Measurements from ENCODE around the gene XPO6. TPM values are rescaled to one million over a fixed set of nuclear protein-coding genes. Genes with fewer than 3 reads are reported as not detected.

XPO6 gene
- total and polyA plus RNA-seq, 2 of the 13 experiments (the other 11 are each of a cell fraction or from before 2014, with no cell fraction given), result 109 to 129 TPM

DNA sequence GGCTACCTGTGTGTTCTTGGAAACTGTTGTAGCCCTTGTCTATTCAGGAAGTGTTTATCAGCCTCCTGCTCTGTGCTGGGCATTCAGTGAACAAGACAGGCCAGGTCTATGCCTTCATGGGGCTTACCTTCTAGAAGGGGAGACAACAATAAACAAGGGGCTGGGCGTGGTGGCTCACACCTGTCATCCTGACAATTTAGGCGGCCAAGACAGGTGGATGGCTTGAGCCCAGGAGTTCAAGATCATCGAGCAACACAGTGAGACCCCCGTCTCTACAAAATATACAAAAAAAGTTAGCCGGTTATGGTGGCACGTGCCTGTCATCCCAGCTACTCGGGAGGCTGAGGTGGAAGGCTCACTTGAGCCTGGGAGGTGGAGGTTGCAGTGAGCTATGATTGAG, 142.8 kb downstream of the XPO6 start (continued):
- no peak for TF ChIP-seq HES4 (CRISPR knock-in tag; IDR thresholded peaks at IDR 0.05; ENCODE audit: borderline replicate concordance)
- TF ChIP-seq, protein P1, sequence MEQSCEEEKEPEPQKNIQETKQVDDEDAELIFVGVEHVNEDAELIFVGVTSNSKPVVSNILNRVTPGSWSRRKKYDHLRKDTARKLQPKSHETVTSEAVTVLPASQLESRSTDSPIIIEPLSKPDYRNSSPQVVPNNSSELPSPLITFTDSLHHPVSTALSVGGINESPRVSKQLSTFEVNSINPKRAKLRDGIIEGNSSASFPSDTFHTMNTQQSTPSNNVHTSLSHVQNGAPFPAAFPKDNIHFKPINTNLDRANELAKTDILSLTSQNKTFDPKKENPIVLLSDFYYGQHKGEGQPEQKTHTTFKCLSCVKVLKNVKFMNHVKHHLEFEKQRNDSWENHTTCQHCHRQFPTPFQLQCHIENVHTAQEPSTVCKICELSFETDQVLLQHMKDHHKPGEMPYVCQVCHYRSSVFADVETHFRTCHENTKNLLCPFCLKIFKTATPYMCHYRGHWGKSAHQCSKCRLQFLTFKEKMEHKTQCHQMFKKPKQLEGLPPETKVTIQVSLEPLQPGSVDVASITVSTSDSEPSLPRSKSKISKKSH (CRISPR knock-in tag; IDR thresholded peaks at IDR 0.05; ENCODE audit: borderline replicate concordance), result no peak
- no peak for TF ChIP-seq BRCA1 (CRISPR knock-in tag; IDR thresholded peaks at IDR 0.05)
- TF ChIP-seq, protein P2, sequence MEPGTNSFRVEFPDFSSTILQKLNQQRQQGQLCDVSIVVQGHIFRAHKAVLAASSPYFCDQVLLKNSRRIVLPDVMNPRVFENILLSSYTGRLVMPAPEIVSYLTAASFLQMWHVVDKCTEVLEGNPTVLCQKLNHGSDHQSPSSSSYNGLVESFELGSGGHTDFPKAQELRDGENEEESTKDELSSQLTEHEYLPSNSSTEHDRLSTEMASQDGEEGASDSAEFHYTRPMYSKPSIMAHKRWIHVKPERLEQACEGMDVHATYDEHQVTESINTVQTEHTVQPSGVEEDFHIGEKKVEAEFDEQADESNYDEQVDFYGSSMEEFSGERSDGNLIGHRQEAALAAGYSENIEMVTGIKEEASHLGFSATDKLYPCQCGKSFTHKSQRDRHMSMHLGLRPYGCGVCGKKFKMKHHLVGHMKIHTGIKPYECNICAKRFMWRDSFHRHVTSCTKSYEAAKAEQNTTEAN (CRISPR knock-in tag; conservative IDR thresholded peaks at IDR 0.05), result no peak
- no peak for TF ChIP-seq ZNF232 (CRISPR knock-in tag; IDR thresholded peaks at IDR 0.05; ENCODE audit: borderline replicate concordance)
- TF ChIP-seq, protein P3, sequence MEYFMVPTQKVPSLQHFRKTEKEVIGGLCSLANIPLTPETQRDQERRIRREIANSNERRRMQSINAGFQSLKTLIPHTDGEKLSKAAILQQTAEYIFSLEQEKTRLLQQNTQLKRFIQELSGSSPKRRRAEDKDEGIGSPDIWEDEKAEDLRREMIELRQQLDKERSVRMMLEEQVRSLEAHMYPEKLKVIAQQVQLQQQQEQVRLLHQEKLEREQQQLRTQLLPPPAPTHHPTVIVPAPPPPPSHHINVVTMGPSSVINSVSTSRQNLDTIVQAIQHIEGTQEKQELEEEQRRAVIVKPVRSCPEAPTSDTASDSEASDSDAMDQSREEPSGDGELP (IDR thresholded peaks at IDR 0.05; ENCODE audit: borderline replicate concordance, low read depth), result no peak

DNA sequence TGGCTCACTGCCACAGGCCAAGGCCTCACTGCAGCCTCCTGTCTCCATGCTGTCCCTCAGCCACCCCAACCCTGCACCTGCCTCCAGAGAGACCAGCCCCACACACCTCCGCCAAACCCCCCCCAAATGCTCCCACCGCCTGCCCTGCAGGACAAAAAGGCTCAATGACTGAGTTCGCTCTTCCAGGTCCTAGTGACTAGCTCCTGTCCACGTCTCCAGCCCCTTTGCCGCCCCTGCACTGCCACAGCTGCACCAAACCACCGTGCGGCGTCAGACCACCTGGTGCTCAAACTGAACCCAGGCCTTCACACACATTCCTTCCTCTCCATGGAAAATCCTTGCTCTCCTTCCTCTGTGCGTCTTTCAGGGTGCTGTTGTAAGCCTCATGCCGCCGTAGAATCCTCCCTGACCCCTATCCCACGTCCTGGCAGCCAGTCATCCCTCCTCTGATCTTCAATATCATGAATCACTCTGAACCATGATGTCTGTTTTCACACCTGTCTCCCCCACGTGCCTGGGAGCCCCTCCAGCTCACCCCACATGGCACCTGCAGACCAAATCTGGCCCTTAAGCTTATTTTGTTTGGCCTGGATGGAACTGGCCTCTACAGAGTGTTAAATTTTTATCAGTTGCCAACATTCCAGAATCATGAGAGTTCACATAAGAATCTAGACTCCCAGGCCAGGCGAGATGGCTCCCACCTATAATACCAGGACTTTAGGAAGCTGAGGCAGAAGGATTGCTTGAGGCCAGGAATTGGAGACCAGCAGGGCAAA, 144.0 kb downstream of the XPO6 start:
- in situ Hi-C loops (cut with HindIII; ENCODE audit: extremely low pct_ligation_motif_present, low pct_unique_long_range_greater_than_20kb), result no loop called here
- H3K27ac ChIP-seq (ENCODE audit: extremely low read length, insufficient read depth, low read length), result no peak overlapping the region
- ATAC-seq (no peak), FAIRE-seq (no peak), DNase-seq (ENCODE audit: low spot score) (no peak)
- no peaks in the 10 kb centered on the region for H4K20me1 ChIP-seq (ENCODE audit: insufficient read depth, low read length)
- CTCF ChIA-PET (ENCODE audit: low intra/inter-chr PET ratio, low total read pairs), result no interaction called here
- no peaks in the 10 kb centered on the region for H3K9me3 ChIP-seq (ENCODE audit: low read length)
- WGBS (ENCODE audit: low lambda C conversion rate), result 19% methylated on average over 14 of the region's 14 CpGs
- H3K27me3 ChIP-seq (ENCODE audit: control insufficient read depth in 1 of 2, insufficient read depth in 2 of 2, low read length in 2 of 2), result peaks cover 17 to 59% of the 10 kb centered on the region in 2 experiments
- H3K36me3 ChIP-seq (replicated peaks in 1 of 2; ENCODE audit: control insufficient read depth in 1 of 2, insufficient read depth in 2 of 2, low read length in 2 of 2), result no peaks in the 10 kb centered on the region
- no peak overlapping the region for H3K4me2 ChIP-seq (ENCODE audit: low read depth, low read length)
- intact Hi-C loops (cut with micrococcal nuclease; ENCODE audit: unreplicated experiment), result no loop called here
- no TSS peak for BruUV-seq (replicated peaks)
- H3K4me3 ChIP-seq (replicated peaks in 1 of 3; ENCODE audit: insufficient read depth in 1 of 3, low read depth in 2 of 3, low read length in 3 of 3), result no peak overlapping the region
- H3K4me1 ChIP-seq (ENCODE audit: insufficient read depth, low read length), result no peaks in the 10 kb centered on the region
- H3K9ac ChIP-seq (ENCODE audit: insufficient read depth, low read depth, low read length), result no peak overlapping the region
- no peak for TF ChIP-seq ZSCAN31 (CRISPR knock-in tag; IDR thresholded peaks at IDR 0.05; ENCODE audit: low read depth)
- TF ChIP-seq, protein P4, sequence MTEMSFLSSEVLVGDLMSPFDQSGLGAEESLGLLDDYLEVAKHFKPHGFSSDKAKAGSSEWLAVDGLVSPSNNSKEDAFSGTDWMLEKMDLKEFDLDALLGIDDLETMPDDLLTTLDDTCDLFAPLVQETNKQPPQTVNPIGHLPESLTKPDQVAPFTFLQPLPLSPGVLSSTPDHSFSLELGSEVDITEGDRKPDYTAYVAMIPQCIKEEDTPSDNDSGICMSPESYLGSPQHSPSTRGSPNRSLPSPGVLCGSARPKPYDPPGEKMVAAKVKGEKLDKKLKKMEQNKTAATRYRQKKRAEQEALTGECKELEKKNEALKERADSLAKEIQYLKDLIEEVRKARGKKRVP (CRISPR knock-in tag; IDR thresholded peaks at IDR 0.05), result no peak
- TF ChIP-seq, protein P5, sequence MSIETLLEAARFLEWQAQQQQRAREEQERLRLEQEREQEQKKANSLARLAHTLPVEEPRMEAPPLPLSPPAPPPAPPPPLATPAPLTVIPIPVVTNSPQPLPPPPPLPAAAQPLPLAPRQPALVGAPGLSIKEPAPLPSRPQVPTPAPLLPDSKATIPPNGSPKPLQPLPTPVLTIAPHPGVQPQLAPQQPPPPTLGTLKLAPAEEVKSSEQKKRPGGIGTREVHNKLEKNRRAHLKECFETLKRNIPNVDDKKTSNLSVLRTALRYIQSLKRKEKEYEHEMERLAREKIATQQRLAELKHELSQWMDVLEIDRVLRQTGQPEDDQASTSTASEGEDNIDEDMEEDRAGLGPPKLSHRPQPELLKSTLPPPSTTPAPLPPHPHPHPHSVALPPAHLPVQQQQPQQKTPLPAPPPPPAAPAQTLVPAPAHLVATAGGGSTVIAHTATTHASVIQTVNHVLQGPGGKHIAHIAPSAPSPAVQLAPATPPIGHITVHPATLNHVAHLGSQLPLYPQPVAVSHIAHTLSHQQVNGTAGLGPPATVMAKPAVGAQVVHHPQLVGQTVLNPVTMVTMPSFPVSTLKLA (IDR thresholded peaks at IDR 0.05), result peak; percentile 71
- no peak for TF ChIP-seq CHD2 (IDR thresholded peaks at IDR 0.05; ENCODE audit: low read depth, low read length)
- TF ChIP-seq ZNF34 (CRISPR knock-in tag; IDR thresholded peaks at IDR 0.05; ENCODE audit: borderline replicate concordance), result no peak
- no peak overlapping the region for H2AFZ ChIP-seq (ENCODE audit: low read length)
- no peaks in the 10 kb centered on the region for H3K79me2 ChIP-seq (ENCODE audit: insufficient read depth, low read length)
- POLR2A ChIA-PET, result no interaction called here
